HepG2 (cell line): ENCODE data around the gene ZNF547. TPM values are rescaled to one million over a fixed set of nuclear protein-coding genes. Genes with fewer than 3 reads are reported as not detected.
A peak's percentile ranks its signal among the peaks of the same experiment; 100 is the strongest.

Experiments used
- ATAC-seq: fragments of 200-7000 bp; cut with Tn5 transposase; 3 replicates; pipeline ENCODE4 v1.9.1; 2020; ENCODE audit warnings: mild to moderate bottlenecking, moderate library complexity
- BruUV-seq: library from RNA; stranded (reverse); fragments of 400-500 nt; replicated peaks from 2 replicates; lab custom pipeline; 2021; lab: Mats Ljungman, UMichigan
- CTCF ChIA-PET: fragments of 300-600 bp; formaldehyde crosslinking; extraction: SDS; loops from one replicate; lab custom pipeline; 2021; ENCODE audit warnings: low total read pairs, inconsistent platforms, low intra/inter-chr PET ratio; lab: Yijun Ruan, JAX
- POLR2A ChIA-PET: fragments of 350-600 bp; sonication (Branson Sonifier 250); formaldehyde crosslinking; loops from one replicate; lab custom pipeline; 2020; ENCODE audit warnings: antibody characterized with exemption, inconsistent platforms; lab: Yijun Ruan, JAX
- DNase-seq: peaks from one replicate; pipeline ENCODE4 v3.0.0-alpha.2; 2015; ENCODE audit warnings: low spot score
- FAIRE-seq: peaks from 3 replicates; lab custom pipeline; 2011; peaks lifted over from hg19 to GRCh38; lab: Jason Lieb, UNC
- H2AFZ ChIP-seq: one replicate; pipeline ENCODE4 v1.6.1; 2011; ENCODE audit warnings: low read length, inconsistent platforms
- H3K27ac ChIP-seq: fragments of 300-600 bp; 3 replicates; pipeline ENCODE4 v1.8.0; 2011; ENCODE audit warnings: mixed run types, mild to moderate bottlenecking, mixed read lengths, low read length, inconsistent platforms; ENCODE audit not compliant: insufficient read depth; ENCODE audit errors: extremely low read length
- H3K27me3 ChIP-seq, 2 experiments: fragments of 200-600 bp in 1 of 2; 2 replicates in 1 of 2; 3 replicates in 1 of 2; pipeline versions ENCODE4 v1.6.0 to v1.8.0; 2011; ENCODE audit warnings: low read length in 2 of 2, mild to moderate bottlenecking in 2 of 2, moderate library complexity in 2 of 2, inconsistent platforms in 1 of 2; ENCODE audit not compliant: insufficient read depth in 2 of 2, control insufficient read depth in 1 of 2
- H3K36me3 ChIP-seq, 2 experiments: fragments of 200-600 bp in 1 of 2; replicated peaks in 1 of 2; 2 replicates in 1 of 2; 3 replicates in 1 of 2; pipeline versions ENCODE4 v1.5.1 to v1.8.0; 2011; ENCODE audit warnings: low read length in 2 of 2, inconsistent platforms in 1 of 2; ENCODE audit not compliant: insufficient read depth in 2 of 2, control insufficient read depth in 1 of 2
- H3K4me1 ChIP-seq: 2 replicates; pipeline ENCODE4 v1.5.1; 2012; ENCODE audit warnings: low read length, inconsistent platforms; ENCODE audit not compliant: insufficient read depth
- H3K4me2 ChIP-seq: 2 replicates; pipeline ENCODE4 v1.6.0; 2011; ENCODE audit warnings: low read depth, low read length, inconsistent platforms
- H3K4me3 ChIP-seq, 3 experiments: fragments of 200-600 bp in 1 of 3; sonication (generic), shearing (Covaris generic) in 1 of 3; replicated peaks in 1 of 3; 2 replicates each; pipeline ENCODE4 v1.5.1; 2011 to 2016; ENCODE audit warnings: low read length in 3 of 3, inconsistent platforms in 2 of 3, low read depth in 2 of 3, mild to moderate bottlenecking in 2 of 3, control low read depth in 1 of 3, mixed read lengths in 1 of 3; ENCODE audit not compliant: insufficient read depth in 1 of 3
- H3K79me2 ChIP-seq: one replicate; pipeline ENCODE4 v1.6.1; 2011; ENCODE audit warnings: low read length, inconsistent platforms; ENCODE audit not compliant: insufficient read depth
- H3K9ac ChIP-seq: 2 replicates; pipeline ENCODE4 v1.6.0; 2011; ENCODE audit warnings: mild to moderate bottlenecking, low read depth, low read length, inconsistent platforms; ENCODE audit not compliant: insufficient read depth
- H3K9me3 ChIP-seq: 2 replicates; pipeline ENCODE4 v1.5.1; 2012; ENCODE audit warnings: mild to moderate bottlenecking, low read length
- H4K20me1 ChIP-seq: 2 replicates; pipeline ENCODE4 v1.6.0; 2011; ENCODE audit warnings: inconsistent platforms, mild to moderate bottlenecking, low read length, moderate library complexity; ENCODE audit not compliant: insufficient read depth
- ATF2 ChIP-seq: sonication (generic); formaldehyde crosslinking; IDR thresholded peaks from 2 replicates; pipeline ENCODE4 v1.4.0; 2020; ENCODE audit warnings: missing genetic modification reagents
- CENPT ChIP-seq: sonication (generic); formaldehyde crosslinking; IDR thresholded peaks from 2 replicates; pipeline ENCODE4 v1.8.0; 2022; ENCODE audit warnings: low read depth, mild to moderate bottlenecking, moderate library complexity, missing genetic modification reagents
- CREBL2 ChIP-seq: sonication (generic); formaldehyde crosslinking; IDR thresholded peaks from 2 replicates; pipeline ENCODE4 v1.8.1; 2023; ENCODE audit warnings: missing genetic modification reagents, mild to moderate bottlenecking, borderline replicate concordance
- FOXM1 ChIP-seq: sonication (generic); formaldehyde crosslinking; IDR thresholded peaks from 2 replicates; pipeline ENCODE4 v1.5.0; 2020; ENCODE audit warnings: missing genetic modification reagents
- FOXO4 ChIP-seq: sonication (generic); formaldehyde crosslinking; conservative IDR thresholded peaks from 2 replicates; pipeline ENCODE4 v1.8.1; 2023; ENCODE audit warnings: missing genetic modification reagents
- IRF1 ChIP-seq: sonication (generic); formaldehyde crosslinking; IDR thresholded peaks from 2 replicates; pipeline ENCODE4 v1.4.0; 2020; ENCODE audit warnings: low read depth, mild to moderate bottlenecking, missing genetic modification reagents
- SMAD3 ChIP-seq: sonication (generic); formaldehyde crosslinking; IDR thresholded peaks from 2 replicates; pipeline ENCODE4 v1.4.0; 2020; ENCODE audit warnings: missing genetic modification reagents
- ZBTB46 ChIP-seq: sonication (generic); formaldehyde crosslinking; IDR thresholded peaks from 2 replicates; pipeline ENCODE4 v1.4.0; 2020; ENCODE audit warnings: mild to moderate bottlenecking, missing genetic modification reagents, borderline replicate concordance
- ZFY ChIP-seq: sonication (generic); formaldehyde crosslinking; IDR thresholded peaks from 2 replicates; pipeline ENCODE4 v1.4.0; 2020; ENCODE audit warnings: missing genetic modification reagents
- ZNF614 ChIP-seq: IDR thresholded peaks from 2 replicates; pipeline ENCODE4 v1.6.1; 2018; ENCODE audit warnings: missing biosample characterization, missing genetic modification reagents, inconsistent platforms, borderline replicate concordance
- ZNF652 ChIP-seq: IDR thresholded peaks from 2 replicates; pipeline ENCODE4 v1.6.1; 2016; ENCODE audit warnings: low read depth, borderline replicate concordance
- WGBS: methylation state at CpG from one replicate; pipeline ENCODE4 v1.1.6; 2017; ENCODE audit warnings: low lambda C conversion rate; 5-methylcytosine and 5-hydroxymethylcytosine counted together
- in situ Hi-C: cut with HindIII; loops from 2 replicates; pipeline ENCODE4 v1.10.0; 2017; ENCODE audit warnings: low pct_unique_long_range_greater_than_20kb; ENCODE audit not compliant: extremely low pct_ligation_motif_present
- intact Hi-C: fragments of 100-400 bp; cut with micrococcal nuclease; formaldehyde crosslinking; loops from one replicate; pipeline ENCODE4 v1.10.0; 2022; ENCODE audit not compliant: unreplicated experiment
- polyA plus RNA-seq, 8 experiments: library from polyadenylated mRNA; depleted of rRNA in 3 of 8; stranded (reverse) in 7 of 8; unstranded in 1 of 8; fragments of >200 nt; fragmentation: Illumina TruSeq in 4 of 8; extraction: Trizol in 4 of 8; gene quantifications; 2 replicates each; pipeline versions ENCODE4 v1.2.1 to v1.2.3, GENCODE V29; 2011 to 2016; ENCODE audit warnings: low read depth in 4 of 8, missing spikeins in 1 of 8, mixed read lengths in 1 of 8; ENCODE audit not compliant: insufficient read depth in 1 of 8
- total RNA-seq, 5 experiments: library from RNA; depleted of rRNA; stranded (reverse); fragments of >200 nt; fragmentation: Illumina TruSeq; extraction: Trizol; gene quantifications; 2 replicates each; pipeline ENCODE4 v1.2.3, GENCODE V29; 2016; ENCODE audit warnings: low read depth in 1 of 5

ZNF547 gene
- total and polyA plus RNA-seq, 2 of the 13 experiments (the other 11 are each of a cell fraction or from before 2014, with no cell fraction given) = 2.0 to 2.6 TPM

DNA sequence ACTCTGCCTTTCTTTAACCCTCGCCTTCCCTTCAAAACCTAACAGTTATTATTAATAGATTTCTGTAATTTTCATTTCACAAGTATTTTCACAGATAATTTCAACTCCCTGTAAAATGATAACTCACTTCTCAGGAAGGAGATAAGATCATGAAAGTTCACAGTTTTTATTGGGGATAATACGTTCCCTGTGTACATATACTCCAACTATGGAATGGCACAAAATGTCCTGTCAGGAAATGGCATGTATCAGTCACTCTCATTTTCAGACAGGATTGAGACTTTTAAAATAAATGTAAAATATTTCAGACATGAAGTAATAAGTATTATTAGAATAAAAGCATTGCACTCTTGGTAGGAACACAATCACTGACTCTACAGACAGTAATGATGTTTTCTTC lies 932 bp upstream of the ZNF547 start:
- intact Hi-C loops (loop anchor here (2.0 to 5.0 kb wide), 4 partner anchors 40 to 252 kb away; partner anchors contain the start of genes ZNF134, ZNF460 and ZNF543), in situ Hi-C loops (no loop called here)
- Histone ChIP-seq H3K9ac (peak overlapping the region; percentile 88), H3K4me2 (peak overlapping the region; percentile 75), H3K27me3 (no peaks in the 10 kb centered on the region), H2AFZ (peak overlapping the region; percentile 92), H3K4me1 (peaks cover 13% of the 10 kb centered on the region; the same call in 1 of the 2 replicates), H3K4me3 (peak overlapping the region; percentile 65 to 85 (median 75)), H3K36me3 (peaks cover 1 to 17% of the 10 kb centered on the region in 2 experiments; a peak in 3 of 5 replicates), H3K79me2 (peaks cover 8% of the 10 kb centered on the region), H3K27ac (peak overlapping the region; percentile 82), H4K20me1 (no peaks in the 10 kb centered on the region; the same call in 1 of the 2 replicates), H3K9me3 (no peaks in the 10 kb centered on the region)
- ChIA-PET POLR2A (interaction anchor here (0.8 to 1.8 kb wide), 4 partner anchors 11 to 86 kb away, joined by 3 to 21 read pairs (median 8); partner anchors contain the start of genes ZNF304, ZNF548 and ZNF749), CTCF (no interaction called here)
- no peak for FAIRE-seq
- TF ChIP-seq ZNF652 (peak; percentile 67; the same call in 1 of the 2 replicates), CREBL2 (no peak), ATF2 (no peak), CENPT (CRISPR knock-in tag) (no peak)
- WGBS = 75% methylated on average over 2 of the region's 2 CpGs
- no peak for ATAC-seq
- BruUV-seq = no TSS peak
- DNase-seq = no peak

DNA sequence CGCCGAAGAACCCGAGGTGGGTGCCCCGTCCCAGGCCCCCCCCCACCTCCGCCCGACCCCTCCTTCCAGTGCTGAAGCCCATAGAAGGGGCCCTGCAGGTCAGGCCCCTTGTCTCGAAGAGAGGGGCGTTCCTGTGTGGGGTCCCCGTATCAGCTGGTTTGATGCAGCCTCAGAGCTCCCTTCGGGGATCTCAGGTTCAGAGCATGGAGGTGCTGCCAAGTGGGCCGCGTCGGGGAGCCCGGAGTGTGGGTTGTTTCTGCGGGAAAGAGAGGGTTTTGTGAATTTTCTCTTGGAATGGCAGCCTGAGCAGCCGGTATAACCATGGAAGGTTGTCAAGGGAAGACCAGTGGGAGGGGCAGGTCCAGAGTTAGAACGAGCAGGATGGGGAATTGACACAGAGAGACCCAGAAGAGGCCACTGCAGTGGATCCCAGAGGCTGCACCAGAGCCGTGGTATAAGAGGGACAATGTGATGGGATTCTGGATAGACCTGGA lies 384 bp downstream of the ZNF547 start:
- BruUV-seq = no TSS peak
- Histone ChIP-seq H3K4me2 (peak overlapping the region; percentile 80), H3K36me3 (0 out of 5 replicates have a peak, but pooled peaks cover 0 to 4% of the 10 kb centered on the region in 2 experiments), H2AFZ (no peak overlapping the region), H3K27ac (peak overlapping the region; percentile 57), H3K9me3 (no peaks in the 10 kb centered on the region), H3K4me3 (peak overlapping the region; percentile 69 to 85 (median 77)), H4K20me1 (no peaks in the 10 kb centered on the region; the same call in 1 of the 2 replicates), H3K27me3 (no peaks in the 10 kb centered on the region), H3K4me1 (peaks cover 13% of the 10 kb centered on the region; the same call in 1 of the 2 replicates), H3K9ac (peak overlapping the region; percentile 75), H3K79me2 (peaks cover 8% of the 10 kb centered on the region)
- FAIRE-seq (no peak), ATAC-seq (peak; percentile 62), DNase-seq (peak; percentile 16)
- 0% methylated on average over 7 of the region's 18 CpGs for WGBS
- in situ Hi-C loops = no loop called here
- intact Hi-C loops = loop anchor here (1.0 to 5.0 kb wide), 5 partner anchors 26 to 251 kb away; partner anchors contain the start of genes ZNF134, ZNF460, ZNF543 and ZNF548
- ChIA-PET POLR2A (interaction anchor here (1.0 to 1.8 kb wide), 3 partner anchors 13 to 44 kb away, joined by 3 to 21 read pairs (median 11); partner anchors contain the start of genes ZNF304 and ZNF548), CTCF (no interaction called here)
- TF ChIP-seq SMAD3 (no peak), FOXM1 (CRISPR knock-in tag) (no peak), ZFY (CRISPR knock-in tag) (0 out of 2 replicates have a peak, but pooled peaks have one; percentile 2), ZBTB46 (CRISPR knock-in tag) (no peak), FOXO4 (0 out of 2 replicates have a peak, but pooled peaks have one; percentile 46), ZNF614 (0 out of 2 replicates have a peak, but pooled peaks have one; percentile 4), IRF1 (CRISPR knock-in tag) (no peak)
